GM18502 (cell line): ENCODE measurements around the gene C19orf33.

ENCODE experiments used
- ATAC-seq: cut with Tn5 transposase; IDR thresholded peaks from one replicate; pipeline ENCODE4 v1.9.1; 2021; ENCODE audit warnings: mild to moderate bottlenecking; ENCODE audit not compliant: unreplicated experiment, poor library complexity

The C19orf33 gene

GRCh38 chr19:38308006-38308766, 4.1 kb downstream of the C19orf33 start:
- no peak for ATAC-seq

GRCh38 chr19:38308926-38309614, 5.0 kb downstream of the C19orf33 start:
- ATAC-seq: no peak

- ATAC-seq: no peak
Measured at GRCh38 chr19:38309615-38310278, 5.7 kb downstream of the C19orf33 start.

- ATAC-seq: no peak
Measured at GRCh38 chr19:38310279-38310670, 6.2 kb downstream of the C19orf33 start.

- ATAC-seq: no peak
Measured at GRCh38 chr19:38310986-38311385, 6.9 kb downstream of the C19orf33 start.

GRCh38 chr19:38315657-38316476, 11.8 kb downstream of the C19orf33 start, which contains the start of gene YIF1B:
YIF1B (minus strand) TSS chr19:38315947; CDS start chr19:38315917, 30 bp downstream.
- peak; percentile 86 for ATAC-seq

- peak; percentile 3 for ATAC-seq
Measured at GRCh38 chr19:38316477-38317067, 12.5 kb downstream of the C19orf33 start.

- no peak for ATAC-seq
Measured at GRCh38 chr19:38317104-38317612, 13.1 kb downstream of the C19orf33 start.

GRCh38 chr19:38318660-38319059, 14.6 kb downstream of the C19orf33 start:
- ATAC-seq: no peak

- ATAC-seq: no peak
Measured at GRCh38 chr19:38319421-38320258, 15.6 kb downstream of the C19orf33 start, which contains the start of gene KCNK6. KCNK6 (plus strand) TSS chr19:38319845; CDS start chr19:38319951, 106 bp downstream.

- no peak for ATAC-seq
Measured at GRCh38 chr19:38320969-38321339, 16.9 kb downstream of the C19orf33 start.

- ATAC-seq: no peak
Measured at GRCh38 chr19:38321646-38322196, 17.7 kb downstream of the C19orf33 start.

GRCh38 chr19:38323291-38323690, 19.2 kb downstream of the C19orf33 start:
- ATAC-seq: no peak

GRCh38 chr19:38324431-38324830, 20.4 kb downstream of the C19orf33 start:
- no peak for ATAC-seq

- ATAC-seq: no peak
Measured at GRCh38 chr19:38326591-38326990, 22.5 kb downstream of the C19orf33 start.

GRCh38 chr19:38329651-38330050, 25.6 kb downstream of the C19orf33 start:
- ATAC-seq: no peak

GRCh38 chr19:38331728-38332127, 27.7 kb downstream of the C19orf33 start:
- ATAC-seq: no peak

- ATAC-seq: no peak
Measured at GRCh38 chr19:38333245-38333644, 29.2 kb downstream of the C19orf33 start.
